ENCODE data around the gene KIAA1755. TPM values are rescaled to one million over a fixed set of nuclear protein-coding genes. Genes with fewer than 3 reads are reported as not detected.
A peak's percentile ranks its signal among the peaks of the same experiment; 100 is the strongest.

The KIAA1755 gene
- total and polyA plus RNA-seq, 5 donors from 2014 or later: not detected

GRCh38 chr20:38242848-38243708, 17.5 kb downstream of the KIAA1755 start:
- no peak for ATAC-seq (ENCODE audit: low read depth in 2 of 2)
- Histone ChIP-seq H3K4me3 (ENCODE audit: low read depth, low read length) (no peak overlapping the region), H3K27ac (ENCODE audit: insufficient read depth, low read length, poor library complexity, severe bottlenecking) (no peak overlapping the region), H3K9me3 (ENCODE audit: control insufficient read depth in 2 of 2, low read length in 2 of 2) (peaks cover 16 to 35% of the 10 kb centered on the region in 2 experiments), H3K36me3 (ENCODE audit: control insufficient read depth, insufficient read depth, low read length) (no peaks in the 10 kb centered on the region), H3K27me3 (ENCODE audit: control insufficient read depth, insufficient read depth, low read length) (no peaks in the 10 kb centered on the region), H3K4me1 (ENCODE audit: control insufficient read depth, insufficient read depth, low read length, poor library complexity, severe bottlenecking) (no peaks in the 10 kb centered on the region)
- H3K4me3 Mint-ChIP-seq: no peak overlapping the region
- H3K4me1 Mint-ChIP-seq: no peaks in the 10 kb centered on the region
- peak in 1 of 3 donors; percentile 24 for DNase-seq
- no peaks in the 10 kb centered on the region for H3K27me3 Mint-ChIP-seq
- no peak overlapping the region for H3K27ac Mint-ChIP-seq
- H3K36me3 Mint-ChIP-seq: no peaks in the 10 kb centered on the region
- peaks cover 0 to 35% (median 2%) of the 10 kb centered on the region in 7 donors for H3K9me3 Mint-ChIP-seq

GRCh38 chr20:38241201-38241600, 19.3 kb downstream of the KIAA1755 start:
- H3K27ac Mint-ChIP-seq: no peak overlapping the region
- Histone ChIP-seq H3K36me3 (ENCODE audit: control insufficient read depth, insufficient read depth, low read length) (no peaks in the 10 kb centered on the region), H3K27ac (ENCODE audit: insufficient read depth, low read length, poor library complexity, severe bottlenecking) (no peak overlapping the region), H3K4me1 (ENCODE audit: control insufficient read depth, insufficient read depth, low read length, poor library complexity, severe bottlenecking) (no peaks in the 10 kb centered on the region), H3K4me3 (ENCODE audit: low read depth, low read length) (no peak overlapping the region), H3K27me3 (ENCODE audit: control insufficient read depth, insufficient read depth, low read length) (no peaks in the 10 kb centered on the region), H3K9me3 (ENCODE audit: control insufficient read depth in 2 of 2, low read length in 2 of 2) (peaks cover 16 to 35% of the 10 kb centered on the region in 2 experiments)
- H3K4me3 Mint-ChIP-seq: no peak overlapping the region
- H3K36me3 Mint-ChIP-seq: no peaks in the 10 kb centered on the region
- H3K9me3 Mint-ChIP-seq: peaks cover 0 to 32% (median 2%) of the 10 kb centered on the region in 7 donors
- DNase-seq (no peak), ATAC-seq (ENCODE audit: low read depth in 2 of 2) (no peak)
- H3K4me1 Mint-ChIP-seq: no peaks in the 10 kb centered on the region
- H3K27me3 Mint-ChIP-seq: no peaks in the 10 kb centered on the region

- Histone ChIP-seq H3K27ac (ENCODE audit: insufficient read depth, low read length, poor library complexity, severe bottlenecking) (no peak overlapping the region), H3K4me1 (ENCODE audit: control insufficient read depth, insufficient read depth, low read length, poor library complexity, severe bottlenecking) (no peaks in the 10 kb centered on the region), H3K4me3 (ENCODE audit: low read depth, low read length) (no peak overlapping the region), H3K9me3 (ENCODE audit: control insufficient read depth in 2 of 2, low read length in 2 of 2) (peaks cover 16 to 35% of the 10 kb centered on the region in 2 experiments), H3K36me3 (ENCODE audit: control insufficient read depth, insufficient read depth, low read length) (no peaks in the 10 kb centered on the region), H3K27me3 (ENCODE audit: control insufficient read depth, insufficient read depth, low read length) (no peaks in the 10 kb centered on the region)
- Mint-ChIP-seq H3K4me3 (no peak overlapping the region), H3K27me3 (no peaks in the 10 kb centered on the region), H3K36me3 (no peaks in the 10 kb centered on the region), H3K4me1 (no peaks in the 10 kb centered on the region), H3K9me3 (peaks cover 0 to 23% (median 2%) of the 10 kb centered on the region in 7 donors), H3K27ac (no peak overlapping the region)
- ATAC-seq (ENCODE audit: low read depth in 2 of 2): no peak
- no peak for DNase-seq
Measured at GRCh38 chr20:38239441-38239840, 21.1 kb downstream of the KIAA1755 start.

- Mint-ChIP-seq H3K4me3 (no peak overlapping the region), H3K36me3 (no peaks in the 10 kb centered on the region), H3K27ac (no peak overlapping the region), H3K4me1 (no peaks in the 10 kb centered on the region), H3K27me3 (no peaks in the 10 kb centered on the region), H3K9me3 (peaks cover 0 to 19% (median 2%) of the 10 kb centered on the region in 7 donors)
- no peak for DNase-seq
- Histone ChIP-seq H3K4me3 (ENCODE audit: low read depth, low read length) (no peak overlapping the region), H3K27ac (ENCODE audit: insufficient read depth, low read length, poor library complexity, severe bottlenecking) (no peak overlapping the region), H3K36me3 (ENCODE audit: control insufficient read depth, insufficient read depth, low read length) (no peaks in the 10 kb centered on the region), H3K9me3 (ENCODE audit: control insufficient read depth in 2 of 2, low read length in 2 of 2) (peaks cover 16 to 29% of the 10 kb centered on the region in 2 experiments), H3K4me1 (ENCODE audit: control insufficient read depth, insufficient read depth, low read length, poor library complexity, severe bottlenecking) (no peaks in the 10 kb centered on the region), H3K27me3 (ENCODE audit: control insufficient read depth, insufficient read depth, low read length) (no peaks in the 10 kb centered on the region)
- ATAC-seq (ENCODE audit: low read depth in 2 of 2): no peak
Measured at GRCh38 chr20:38238829-38239228, 21.7 kb downstream of the KIAA1755 start.

- Mint-ChIP-seq H3K9me3 (peaks cover 0 to 10% (median 0%) of the 10 kb centered on the region in 7 donors), H3K27ac (no peak overlapping the region), H3K4me3 (no peak overlapping the region), H3K27me3 (no peaks in the 10 kb centered on the region), H3K4me1 (no peaks in the 10 kb centered on the region), H3K36me3 (no peaks in the 10 kb centered on the region)
- H3K4me3 ChIP-seq (ENCODE audit: low read depth, low read length): no peak overlapping the region
- no peak for DNase-seq
- no peak overlapping the region for H3K27ac ChIP-seq (ENCODE audit: insufficient read depth, low read length, poor library complexity, severe bottlenecking)
- no peaks in the 10 kb centered on the region for H3K36me3 ChIP-seq (ENCODE audit: control insufficient read depth, insufficient read depth, low read length)
- no peaks in the 10 kb centered on the region for H3K4me1 ChIP-seq (ENCODE audit: control insufficient read depth, insufficient read depth, low read length, poor library complexity, severe bottlenecking)
- no peaks in the 10 kb centered on the region for H3K27me3 ChIP-seq (ENCODE audit: control insufficient read depth, insufficient read depth, low read length)
- H3K9me3 ChIP-seq (ENCODE audit: control insufficient read depth in 2 of 2, low read length in 2 of 2): peaks cover 7 to 15% of the 10 kb centered on the region in 2 experiments
- ATAC-seq (ENCODE audit: low read depth in 2 of 2): no peak
Measured at GRCh38 chr20:38237381-38237780, 23.2 kb downstream of the KIAA1755 start.

GRCh38 chr20:38231531-38232121, 28.9 kb downstream of the KIAA1755 start:
- Histone ChIP-seq H3K4me1 (ENCODE audit: control insufficient read depth, insufficient read depth, low read length, poor library complexity, severe bottlenecking) (no peaks in the 10 kb centered on the region), H3K27me3 (ENCODE audit: control insufficient read depth, insufficient read depth, low read length) (no peaks in the 10 kb centered on the region), H3K4me3 (ENCODE audit: low read depth, low read length) (no peak overlapping the region), H3K27ac (ENCODE audit: insufficient read depth, low read length, poor library complexity, severe bottlenecking) (no peak overlapping the region), H3K36me3 (ENCODE audit: control insufficient read depth, insufficient read depth, low read length) (no peaks in the 10 kb centered on the region), H3K9me3 (ENCODE audit: control insufficient read depth in 2 of 2, low read length in 2 of 2) (no peaks in the 10 kb centered on the region)
- no peak for DNase-seq
- no peak overlapping the region for H3K27ac Mint-ChIP-seq
- H3K4me3 Mint-ChIP-seq: no peak overlapping the region
- H3K36me3 Mint-ChIP-seq: no peaks in the 10 kb centered on the region
- ATAC-seq (ENCODE audit: low read depth in 2 of 2): no peak
- no peaks in the 10 kb centered on the region for H3K4me1 Mint-ChIP-seq
- H3K27me3 Mint-ChIP-seq: peaks cover 10% of the 10 kb centered on the region
- H3K9me3 Mint-ChIP-seq: no peaks in the 10 kb centered on the region

GRCh38 chr20:38230957-38231526, 29.5 kb downstream of the KIAA1755 start:
- H3K4me1 ChIP-seq (ENCODE audit: control insufficient read depth, insufficient read depth, low read length, poor library complexity, severe bottlenecking): no peaks in the 10 kb centered on the region
- no peaks in the 10 kb centered on the region for H3K27me3 ChIP-seq (ENCODE audit: control insufficient read depth, insufficient read depth, low read length)
- no peak overlapping the region for H3K27ac ChIP-seq (ENCODE audit: insufficient read depth, low read length, poor library complexity, severe bottlenecking)
- peaks cover 14% of the 10 kb centered on the region for H3K27me3 Mint-ChIP-seq
- no peaks in the 10 kb centered on the region for H3K36me3 ChIP-seq (ENCODE audit: control insufficient read depth, insufficient read depth, low read length)
- H3K36me3 Mint-ChIP-seq: no peaks in the 10 kb centered on the region
- H3K27ac Mint-ChIP-seq: no peak overlapping the region
- ATAC-seq (ENCODE audit: low read depth in 2 of 2) (no peak), DNase-seq (no peak)
- no peak overlapping the region for H3K4me3 Mint-ChIP-seq
- no peaks in the 10 kb centered on the region for H3K4me1 Mint-ChIP-seq
- H3K9me3 ChIP-seq (ENCODE audit: control insufficient read depth in 2 of 2, low read length in 2 of 2): no peaks in the 10 kb centered on the region
- no peak overlapping the region for H3K4me3 ChIP-seq (ENCODE audit: low read depth, low read length)
- no peaks in the 10 kb centered on the region for H3K9me3 Mint-ChIP-seq

Data from CD4-positive, CD25-positive, alpha-beta regulatory T cell (primary cell).